NCI-H128 (cell line): Measurements from ENCODE around the gene SLC4A1AP.

Source experiments
- DNase-seq: peaks from one replicate; lab custom pipeline; 2025; ENCODE audit not compliant: unreplicated experiment; lab: John Stamatoyannopoulos, UW

SLC4A1AP gene

GRCh38 chr2:27720004-27720551, 56.4 kb downstream of the SLC4A1AP start:
- DNase-seq: no peak

GRCh38 chr2:27721335-27721734, 57.6 kb downstream of the SLC4A1AP start:
- no peak for DNase-seq

- DNase-seq: no peak
These were observed 58.3 kb downstream of the SLC4A1AP start for GRCh38 chr2:27721884-27722485.

GRCh38 chr2:27723372-27724144, 59.9 kb downstream of the SLC4A1AP start:
- no peak for DNase-seq

DNA sequence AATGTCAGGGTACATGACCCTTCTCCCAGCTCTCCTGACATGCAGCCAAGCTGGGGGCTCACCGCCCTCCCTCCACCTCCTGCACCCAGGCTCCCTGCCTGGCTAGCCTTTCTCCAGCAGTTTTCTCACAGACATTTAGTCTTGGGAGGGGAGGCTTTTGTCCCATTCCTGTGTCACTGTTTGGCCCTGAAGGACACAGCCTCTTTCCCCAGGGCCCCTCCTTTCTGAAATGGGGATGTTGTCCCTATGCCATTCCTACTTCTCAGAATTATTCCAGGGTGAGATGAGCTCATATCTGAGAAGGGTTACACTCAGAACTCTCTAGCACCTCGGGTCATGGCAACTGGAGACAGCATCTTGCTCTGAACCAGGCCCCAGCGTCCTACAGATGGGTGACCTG, 60.5 kb downstream of the SLC4A1AP start:
- DNase-seq: no peak

GRCh38 chr2:27724905-27725701, 61.4 kb downstream of the SLC4A1AP start:
- DNase-seq: no peak

DNA sequence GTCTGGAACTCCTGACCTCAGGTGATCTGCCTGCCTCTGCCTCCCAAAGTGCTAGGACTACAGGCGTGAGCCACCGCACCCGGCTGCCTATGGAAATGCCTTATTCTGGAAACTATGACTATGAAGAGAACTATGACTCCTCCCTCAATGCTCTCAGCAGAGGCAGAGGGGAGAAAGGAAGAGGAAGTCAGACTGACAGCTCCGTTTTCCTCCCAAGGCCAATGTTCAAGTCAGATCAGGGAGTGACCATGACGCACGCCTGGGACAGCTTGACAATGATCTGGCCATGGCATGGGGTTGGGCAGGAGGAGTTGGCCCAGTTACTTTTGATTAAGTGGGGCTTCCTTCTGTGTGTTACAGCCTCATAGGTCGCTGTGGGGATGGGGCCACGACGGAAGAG, 63.6 kb downstream of the SLC4A1AP start:
- no peak for DNase-seq

DNA sequence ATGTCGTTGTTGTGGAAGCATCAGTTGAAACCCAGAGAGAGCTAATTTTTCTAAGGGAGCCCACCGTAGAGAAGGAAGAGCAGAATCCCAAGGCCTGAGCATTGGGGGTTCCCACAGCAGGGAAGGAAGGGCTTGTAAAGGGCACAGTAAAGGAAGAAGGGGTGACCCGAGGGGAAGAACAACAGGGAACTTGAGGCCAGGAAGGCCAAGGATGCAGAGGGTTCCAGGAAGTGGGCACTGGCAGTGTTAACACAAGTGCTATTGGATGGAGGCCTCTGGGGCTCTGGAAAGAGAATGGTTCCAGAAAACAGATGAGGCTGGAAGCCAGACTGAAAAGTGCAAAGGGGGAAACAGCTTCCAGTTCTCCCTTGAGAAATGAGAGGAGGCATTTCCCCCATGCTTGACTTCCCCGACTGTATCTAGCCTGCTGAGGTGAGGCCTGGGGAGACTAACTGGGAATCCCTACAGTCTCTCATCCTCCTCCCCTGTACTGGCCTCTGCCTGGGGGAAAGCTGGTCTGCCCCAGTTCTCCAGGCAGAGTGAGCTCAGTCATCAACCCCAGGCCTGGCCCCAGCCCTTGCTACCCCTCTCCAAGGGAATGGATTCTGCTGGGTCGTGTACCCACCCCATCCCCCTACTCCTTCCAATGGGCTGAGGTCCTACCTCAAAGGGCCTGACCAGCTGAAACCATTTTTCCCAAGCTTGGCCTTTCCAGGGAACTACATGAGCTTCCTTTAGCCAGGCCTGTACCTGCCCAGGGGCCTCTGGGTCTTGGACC, 64.6 kb downstream of the SLC4A1AP start:
- no peak for DNase-seq

DNA sequence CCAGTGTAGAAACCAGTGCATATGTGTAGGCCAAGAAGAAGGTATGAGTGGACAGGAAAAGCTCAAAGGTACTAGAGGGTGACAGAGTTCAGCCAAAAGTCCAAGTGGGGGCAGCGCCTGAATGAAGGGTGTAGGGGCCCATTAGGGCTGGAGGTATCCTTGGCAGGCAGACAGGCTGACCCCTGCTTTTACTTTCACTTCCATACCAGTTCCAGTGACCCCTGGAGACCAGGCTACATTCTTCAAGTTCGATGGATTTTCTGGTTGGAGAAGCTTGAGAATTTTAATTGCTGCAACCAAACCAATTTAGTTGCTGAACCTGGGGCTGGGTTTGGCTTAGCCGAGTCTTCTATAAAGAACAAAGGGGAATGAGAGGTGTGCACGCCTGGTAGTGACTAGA, 65.5 kb downstream of the SLC4A1AP start:
- no peak for DNase-seq

- DNase-seq: no peak
These were observed 65.9 kb downstream of the SLC4A1AP start for GRCh38 chr2:27729614-27730013.

DNA sequence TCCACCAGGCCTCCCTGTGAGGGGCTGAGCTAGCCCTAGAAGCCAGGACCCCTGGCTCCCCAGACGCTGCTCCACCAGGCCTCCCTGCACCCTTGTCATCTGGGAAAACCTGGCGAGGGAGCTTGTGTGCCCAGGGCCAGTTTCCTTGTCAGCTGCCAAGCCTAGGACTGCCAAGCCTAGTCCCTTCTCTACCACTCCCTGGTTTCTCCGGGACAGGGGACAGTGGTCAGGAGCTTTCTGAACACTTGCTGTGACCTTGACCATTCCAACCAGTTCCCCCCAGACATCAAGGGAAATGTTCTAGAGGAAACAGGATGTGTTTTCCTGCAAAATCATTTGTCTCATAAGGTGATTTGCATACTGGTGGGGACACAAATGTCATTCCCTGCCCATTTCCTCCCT, 66.6 kb downstream of the SLC4A1AP start:
- no peak for DNase-seq

GRCh38 chr2:27730980-27731691, 67.4 kb downstream of the SLC4A1AP start:
- DNase-seq: no peak

DNA sequence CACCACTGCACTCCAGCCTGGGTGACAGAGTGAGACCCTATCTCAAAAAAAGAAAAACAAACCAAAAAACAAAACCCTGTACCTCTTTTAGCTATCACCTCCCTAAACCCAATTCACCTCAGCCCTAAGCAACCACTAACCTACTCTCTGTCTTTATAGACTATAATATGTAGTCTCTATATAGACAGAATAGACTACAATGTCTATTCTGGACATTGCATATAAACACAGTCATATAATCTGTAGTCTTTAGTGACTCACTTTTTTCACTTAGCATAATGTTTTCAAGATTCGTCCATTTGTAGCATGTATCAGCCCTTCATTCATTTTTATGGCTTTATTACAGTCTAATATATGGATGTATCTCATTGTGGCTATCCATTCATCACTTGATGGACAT, 70.6 kb downstream of the SLC4A1AP start:
- DNase-seq: no peak

DNA sequence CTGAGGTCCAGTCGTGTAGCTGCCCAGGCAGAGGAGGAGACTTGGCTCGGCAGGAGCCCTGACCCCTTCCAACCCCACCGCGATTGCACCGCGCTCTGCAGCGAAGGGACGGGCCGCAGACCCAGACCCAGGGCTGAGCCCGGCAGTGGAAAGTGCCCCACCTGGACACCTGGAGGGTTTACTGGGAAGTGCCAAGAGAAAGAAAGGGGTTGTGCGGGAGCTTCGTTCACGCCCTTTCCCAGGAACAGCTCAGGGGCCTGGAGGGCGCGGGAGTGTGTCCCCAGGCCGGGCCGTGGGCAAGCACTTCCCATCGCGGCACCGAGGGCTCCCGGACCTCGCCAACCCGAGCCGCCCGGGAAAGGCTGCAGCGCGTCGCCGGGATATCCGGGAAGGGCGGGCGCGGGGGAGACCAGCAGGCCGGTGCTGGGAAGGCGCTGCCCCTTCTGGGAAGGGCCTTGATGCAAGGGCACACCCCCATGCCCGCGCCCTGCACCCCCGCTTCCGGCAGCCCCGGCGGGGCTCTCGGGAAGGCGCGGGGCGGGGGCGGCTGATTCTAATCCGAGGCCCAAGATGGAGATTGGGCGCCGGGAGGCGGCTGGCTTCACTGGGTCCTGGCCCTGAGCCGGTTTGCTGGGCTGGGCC, 71.7 kb downstream of the SLC4A1AP start:
- DNase-seq: no peak

- DNase-seq: no peak
These were observed 72.6 kb downstream of the SLC4A1AP start for GRCh38 chr2:27736031-27736889.

- no peak for DNase-seq
These were observed 73.2 kb downstream of the SLC4A1AP start for GRCh38 chr2:27736890-27737204.

- no peak for DNase-seq
These were observed 74.1 kb downstream of the SLC4A1AP start for GRCh38 chr2:27737676-27738348.

DNA sequence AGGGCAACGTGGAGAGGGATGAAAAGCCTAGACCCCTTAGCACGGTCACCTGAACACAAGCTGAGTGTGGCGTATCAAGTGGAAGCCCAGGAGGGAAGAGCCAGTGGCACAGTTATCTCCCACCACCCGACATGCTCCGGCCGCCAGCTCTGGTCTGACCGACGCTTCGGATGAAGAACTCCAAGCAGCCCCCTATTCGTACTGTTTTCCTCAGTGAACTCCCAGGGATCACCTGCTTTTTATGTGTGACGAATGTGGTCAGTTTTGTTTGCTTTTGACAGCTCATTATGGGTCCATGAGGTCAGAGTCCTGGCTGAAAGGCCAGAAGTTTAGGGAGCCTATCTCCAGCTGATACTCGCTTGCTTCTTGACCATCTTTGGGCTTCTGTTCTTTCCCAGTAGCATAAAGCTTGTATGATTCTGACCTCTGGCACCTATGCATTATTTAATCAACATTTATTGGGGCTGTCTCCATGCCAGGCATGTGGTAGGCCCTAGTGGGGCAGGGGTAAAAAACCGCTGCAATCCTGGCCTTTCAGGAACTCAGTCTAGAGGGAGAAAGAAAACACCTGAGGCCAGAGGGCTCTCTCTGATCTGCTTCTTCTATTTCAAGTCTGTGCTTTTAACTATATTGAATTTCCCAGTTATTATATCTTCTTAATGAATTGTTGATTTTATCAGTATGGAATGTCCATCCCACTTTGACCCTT, 74.8 kb downstream of the SLC4A1AP start:
- DNase-seq: no peak
